ENCODE data around the gene TRIO.
"Not testable (repeated sequence)": the region's sequence is repeated elsewhere in the genome, so short reads cannot be mapped to it uniquely, and the experiment has no call there.

The TRIO gene

DNA sequence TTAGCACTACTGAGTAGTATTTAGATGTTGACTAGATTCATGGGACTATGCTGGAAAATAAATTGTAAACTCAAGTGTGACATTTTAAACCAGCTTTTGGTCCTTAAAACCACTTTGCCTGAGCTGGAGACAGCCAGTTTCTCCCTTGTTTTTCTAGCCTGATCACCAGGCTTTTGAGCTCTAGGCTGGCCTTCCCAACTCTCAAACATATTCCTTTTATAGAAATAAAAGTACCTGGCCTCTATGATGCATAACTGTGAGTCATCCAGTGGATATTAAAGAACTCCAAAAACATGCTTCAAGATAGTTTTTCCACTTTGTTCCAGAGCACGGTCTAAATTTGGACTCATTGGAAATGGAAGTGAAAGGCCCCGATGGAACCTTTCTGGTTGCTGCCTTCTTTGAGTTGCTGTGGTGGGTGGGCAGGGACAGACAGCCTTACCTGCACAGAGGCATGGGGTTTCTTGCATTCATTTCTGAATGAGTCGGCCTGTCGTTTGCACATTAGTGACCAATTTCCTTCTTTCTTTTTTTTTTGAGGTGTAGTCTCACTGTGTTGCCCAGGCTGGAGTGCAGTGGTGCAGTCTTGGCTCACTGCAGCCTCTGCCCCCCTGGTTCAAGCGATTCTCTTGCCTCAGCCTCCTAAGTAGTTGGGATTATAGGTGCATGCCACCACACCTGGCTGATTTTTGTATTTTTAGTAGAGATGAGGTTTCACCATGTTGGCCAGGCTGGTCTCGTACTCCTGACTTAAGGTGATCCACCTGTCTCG lies 43.1 kb downstream of the TRIO start:
- no peak for DNase-seq (ENCODE audit: low read depth)

DNA sequence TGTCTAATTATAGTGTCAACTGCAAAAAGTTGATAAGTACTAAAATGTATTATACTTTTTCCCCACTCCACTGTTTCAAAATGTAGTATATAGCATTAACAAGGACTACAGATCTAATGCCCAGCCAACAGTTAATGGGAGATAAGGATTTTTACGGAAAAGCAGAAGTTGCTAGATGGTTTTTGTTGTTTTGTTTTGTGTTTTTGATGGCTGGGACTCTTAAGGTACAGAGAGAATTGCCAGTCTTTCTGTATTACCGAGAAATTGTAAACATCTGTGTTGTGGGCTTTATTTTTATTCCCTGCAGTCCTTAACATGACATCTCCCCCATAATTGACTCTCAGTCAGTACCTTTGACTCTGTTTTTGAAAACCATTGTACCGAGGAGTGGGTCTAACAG lies 44.0 kb downstream of the TRIO start:
- no peak for DNase-seq (ENCODE audit: low read depth)

DNA sequence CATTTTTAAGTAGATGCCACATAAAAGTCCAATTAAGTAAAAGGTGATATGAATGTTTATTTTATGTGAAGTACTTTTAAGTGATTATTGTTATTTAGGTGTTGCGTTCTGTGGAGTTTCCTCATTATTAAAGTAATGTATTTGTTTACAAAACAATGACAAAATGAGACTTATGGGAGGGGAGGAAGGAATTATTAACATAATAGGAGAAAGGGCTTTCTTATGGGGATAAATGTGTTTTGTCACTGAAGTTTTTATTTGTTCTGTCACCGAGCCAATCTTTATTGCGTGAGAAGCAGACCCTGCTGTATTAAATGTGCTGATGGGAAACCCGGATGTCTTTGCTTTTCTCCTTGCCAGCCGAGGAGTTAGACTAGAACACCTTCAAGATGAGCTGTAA lies 44.5 kb downstream of the TRIO start:
- DNase-seq (ENCODE audit: low read depth), result no peak

DNA sequence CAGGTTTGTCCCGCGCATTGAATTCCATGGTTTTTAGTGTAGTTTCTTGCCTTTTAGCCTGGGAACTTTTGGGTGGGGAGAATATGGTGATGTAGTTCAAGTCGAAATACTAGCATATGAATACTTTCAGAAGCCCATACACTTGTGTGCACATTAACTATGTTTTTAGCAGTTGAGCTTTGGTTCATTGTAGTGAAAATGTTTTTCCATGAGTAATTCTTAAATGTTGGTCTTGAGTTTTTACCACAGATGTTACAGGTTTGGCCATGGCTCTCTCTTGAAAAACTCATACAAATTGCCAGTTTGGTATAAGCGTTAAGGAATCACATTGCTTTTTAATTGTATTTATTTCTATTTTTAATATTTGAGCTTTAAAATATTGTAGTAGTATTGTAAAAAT lies 45.6 kb downstream of the TRIO start:
- no peak for DNase-seq (ENCODE audit: low read depth)

DNA sequence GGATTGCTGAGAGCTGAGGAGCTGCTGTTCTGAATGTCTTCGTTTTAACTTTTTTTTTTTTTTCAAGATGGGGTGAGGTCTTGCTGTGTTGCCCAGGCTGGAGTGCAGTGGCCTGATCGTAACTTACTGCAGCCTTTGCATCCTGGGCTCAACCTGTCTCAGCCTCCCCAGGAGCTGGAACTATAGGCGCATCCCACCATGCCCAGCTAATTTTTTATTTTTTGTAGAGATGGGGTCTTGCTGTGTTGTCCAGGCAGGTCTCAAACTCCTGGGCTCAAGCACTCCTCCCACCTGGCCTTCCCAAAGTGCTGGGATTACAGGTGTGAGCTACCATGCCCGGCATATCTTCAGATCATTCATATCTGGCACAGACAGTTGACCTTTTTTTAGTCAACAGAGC lies 46.5 kb downstream of the TRIO start:
- no peak for DNase-seq (ENCODE audit: low read depth)

DNA sequence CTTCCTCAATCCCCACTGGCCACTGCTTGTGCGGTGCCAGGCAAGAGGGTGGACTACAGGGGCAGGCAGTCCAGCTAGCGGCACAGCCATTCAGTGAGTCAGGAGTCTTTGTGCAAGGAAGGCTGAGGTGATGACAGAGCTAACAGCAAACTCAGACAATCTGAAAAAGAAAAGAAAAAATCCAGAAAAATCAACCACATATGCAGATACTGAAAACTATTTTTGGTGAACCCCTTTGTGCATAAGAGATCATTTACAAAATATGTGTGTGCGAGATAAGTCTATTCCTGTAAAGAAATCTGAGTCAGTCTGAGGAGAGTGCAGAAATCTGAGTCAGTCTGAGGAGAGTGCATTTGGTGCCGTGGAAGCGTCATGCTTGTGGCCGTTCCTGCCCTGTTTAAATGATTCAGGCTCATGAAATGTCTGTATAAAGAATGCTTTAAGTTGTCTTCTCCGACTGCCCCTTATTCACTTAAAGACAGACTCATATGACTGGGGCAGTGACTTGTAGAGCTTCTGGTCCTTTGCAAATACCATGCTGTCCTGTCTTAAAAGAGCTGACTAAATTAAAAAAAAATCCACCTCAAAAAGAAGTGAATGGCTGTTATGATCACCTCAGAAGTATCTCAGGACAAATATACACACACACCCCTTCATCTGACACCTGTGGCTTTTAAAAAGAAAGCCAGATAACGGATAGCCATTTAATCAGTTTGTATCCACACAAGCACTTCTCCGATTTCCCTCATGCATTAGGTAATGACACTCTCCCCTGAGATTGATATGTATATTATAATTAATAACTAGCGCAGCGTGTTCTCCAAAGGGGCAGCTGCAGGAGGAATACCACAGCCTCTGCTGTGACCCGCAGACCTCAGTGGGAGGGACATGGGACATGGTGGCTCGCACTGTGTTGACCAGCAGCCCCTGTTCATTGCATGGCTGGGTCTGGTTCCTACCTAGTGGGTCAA lies 47.3 kb downstream of the TRIO start:
- no peak for DNase-seq (ENCODE audit: low read depth)

DNA sequence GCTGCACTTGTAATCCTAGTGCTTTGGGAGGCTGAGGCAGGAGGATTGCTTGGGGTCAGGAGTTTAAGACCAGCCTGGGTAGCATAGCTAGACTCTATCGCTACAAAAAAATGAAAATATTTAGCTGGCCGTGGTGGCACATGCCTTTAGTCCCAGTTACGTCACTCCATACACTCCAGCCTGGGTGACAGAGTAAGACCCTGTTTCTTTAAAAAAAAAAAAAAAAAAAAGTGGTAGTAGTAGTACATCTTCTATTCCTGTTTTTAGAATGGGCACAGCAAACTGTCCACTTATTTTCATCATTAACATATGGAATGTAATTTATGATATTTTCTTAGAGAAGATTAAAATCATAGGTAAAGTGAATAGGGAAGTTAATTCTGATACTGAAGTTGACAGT lies 48.2 kb downstream of the TRIO start:
- DNase-seq (ENCODE audit: low read depth), result no peak

DNA sequence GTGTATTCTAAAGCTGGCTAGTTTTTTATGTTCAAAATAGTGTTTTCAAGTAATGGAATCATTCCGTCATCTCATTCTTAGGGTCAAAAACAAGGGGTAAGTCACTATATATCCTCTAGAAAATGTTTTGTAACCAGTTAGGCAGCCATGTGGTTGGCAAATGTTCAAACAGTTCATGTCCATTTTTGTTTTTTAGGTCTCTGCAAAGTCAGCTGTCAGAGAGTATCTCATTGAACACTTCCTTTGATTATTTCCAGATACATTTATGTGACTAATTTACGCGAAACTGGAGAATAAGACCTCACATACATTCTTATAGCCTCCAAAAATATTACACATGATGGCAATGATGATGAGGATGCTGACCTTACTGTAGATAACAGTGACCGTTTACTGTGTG lies 50.4 kb downstream of the TRIO start:
- no peak for DNase-seq (ENCODE audit: low read depth)

DNA sequence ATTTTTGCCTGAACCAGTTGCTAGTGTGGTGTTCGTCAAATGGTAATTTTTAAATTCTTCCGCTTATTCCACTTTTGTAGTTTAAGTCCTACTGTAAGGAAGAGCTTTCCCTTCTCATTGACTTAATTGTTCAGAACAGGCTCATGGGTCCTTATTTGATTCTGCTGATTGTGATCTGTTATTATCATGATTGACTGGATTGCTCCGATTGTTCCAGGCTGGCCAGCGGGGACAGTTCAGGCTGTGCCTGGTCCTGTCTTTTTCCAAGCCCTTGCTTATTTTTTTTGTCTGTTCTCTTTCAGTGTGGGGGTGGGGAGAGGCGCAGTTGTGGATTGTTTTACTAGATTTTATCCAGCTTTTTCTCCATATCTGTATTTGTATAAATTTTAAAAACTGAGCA lies 52.4 kb downstream of the TRIO start:
- no peak for DNase-seq (ENCODE audit: low read depth)

DNA sequence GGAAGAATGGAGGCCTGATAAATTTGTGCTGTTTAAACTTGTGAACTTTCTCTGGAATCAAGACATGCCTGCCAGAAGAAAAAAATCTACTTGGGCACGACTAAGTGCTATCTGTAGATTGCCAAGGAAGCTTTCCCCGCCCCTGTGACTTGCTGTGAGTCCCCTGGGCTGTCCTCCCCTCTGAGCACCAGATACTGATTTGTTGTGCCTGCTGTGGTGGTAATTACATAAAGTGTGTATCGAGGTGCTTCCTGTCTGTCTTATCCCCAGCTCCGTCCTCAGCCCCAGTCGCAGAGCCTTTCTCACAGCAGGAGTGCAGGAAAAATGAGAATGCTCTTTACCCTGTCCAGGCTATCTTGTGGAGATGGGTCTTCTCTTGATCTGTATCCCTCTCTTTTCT lies 53.9 kb downstream of the TRIO start:
- no peak for DNase-seq (ENCODE audit: low read depth)

DNA sequence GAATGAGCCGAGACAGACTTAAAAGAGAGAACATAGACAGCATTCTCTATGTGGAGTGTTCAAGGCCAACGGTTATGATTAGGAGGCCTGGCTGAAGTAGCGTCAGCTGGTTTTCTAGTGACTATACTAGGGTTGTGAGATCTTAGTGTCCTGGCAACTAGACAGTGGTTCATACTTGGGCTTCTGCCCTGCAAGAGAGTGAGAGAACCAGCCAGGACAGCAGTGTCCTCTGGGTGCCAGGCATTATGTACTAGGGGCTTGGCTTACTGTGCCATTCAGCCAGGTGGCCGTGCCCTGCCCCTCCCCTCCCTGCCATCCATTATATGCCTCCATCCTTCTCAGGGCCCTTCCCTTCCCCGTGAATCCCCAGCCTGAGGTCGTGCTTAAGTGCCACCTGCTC lies 56.8 kb downstream of the TRIO start:
- no peak for DNase-seq (ENCODE audit: low read depth)

DNA sequence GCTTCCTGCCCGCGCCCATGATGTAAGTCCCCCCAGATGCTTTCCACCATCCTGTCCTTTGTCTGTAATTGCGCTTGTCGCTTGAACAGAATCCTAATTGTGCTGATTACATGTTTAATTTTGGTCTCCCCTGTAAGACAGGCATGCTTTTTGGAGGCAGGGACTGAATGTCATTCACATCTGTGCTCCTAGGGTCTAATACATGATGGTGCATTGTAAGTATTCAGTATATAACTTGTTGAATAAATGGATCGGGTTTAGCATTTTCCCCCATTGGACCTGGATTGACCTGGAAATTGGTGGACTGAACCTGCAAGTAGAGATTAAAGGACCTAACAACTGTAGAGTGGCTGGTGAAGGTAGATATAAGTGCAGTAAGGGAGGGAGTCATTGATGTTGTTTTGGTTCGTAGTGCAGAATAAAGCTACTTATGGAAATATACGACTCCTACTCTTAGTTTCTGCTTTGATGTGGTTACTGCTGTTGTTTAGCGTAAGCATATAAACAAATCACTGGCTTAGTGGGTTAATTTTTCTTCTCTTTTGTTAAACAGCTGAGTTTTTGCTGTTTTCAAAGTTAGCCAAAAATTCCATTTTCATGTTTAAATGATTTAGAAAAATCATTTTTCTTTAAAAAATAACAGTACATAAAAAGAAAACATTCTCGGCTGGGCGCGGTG lies 57.3 kb downstream of the TRIO start:
- no peak for DNase-seq (ENCODE audit: low read depth)

DNA sequence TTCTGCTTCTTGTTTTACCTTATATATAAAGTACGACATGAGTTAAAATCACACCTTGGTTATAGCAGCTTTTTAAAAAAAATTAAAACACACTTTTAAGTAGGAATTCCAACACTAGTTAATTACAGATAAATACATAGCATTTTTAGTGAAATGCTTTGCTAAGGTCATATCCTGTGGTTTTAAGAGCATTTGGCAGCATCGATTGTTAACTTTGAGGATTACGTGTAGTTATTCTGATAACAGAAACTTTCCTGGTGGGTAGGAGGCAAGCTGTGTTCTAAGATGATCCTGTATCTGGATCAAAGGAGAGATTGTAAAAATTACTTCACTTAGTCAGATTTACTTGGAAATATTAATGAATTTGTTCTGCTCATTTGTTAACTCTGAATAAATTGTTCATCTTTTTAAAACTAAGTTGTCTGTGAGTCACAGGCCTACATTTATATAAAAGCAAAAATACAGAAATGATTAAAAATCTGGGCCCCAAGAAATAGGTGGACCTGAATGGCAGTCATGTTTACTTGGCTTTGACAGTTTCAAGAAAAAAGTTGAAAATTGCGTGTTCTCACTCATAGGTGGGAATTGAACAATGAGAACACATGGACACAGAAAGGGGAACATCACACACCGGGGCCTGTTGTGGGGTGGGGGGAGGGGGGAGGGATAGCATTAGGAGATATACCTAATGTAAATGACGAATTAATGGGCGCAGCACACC lies 58.3 kb downstream of the TRIO start:
- DNase-seq (ENCODE audit: low read depth), result no peak

DNA sequence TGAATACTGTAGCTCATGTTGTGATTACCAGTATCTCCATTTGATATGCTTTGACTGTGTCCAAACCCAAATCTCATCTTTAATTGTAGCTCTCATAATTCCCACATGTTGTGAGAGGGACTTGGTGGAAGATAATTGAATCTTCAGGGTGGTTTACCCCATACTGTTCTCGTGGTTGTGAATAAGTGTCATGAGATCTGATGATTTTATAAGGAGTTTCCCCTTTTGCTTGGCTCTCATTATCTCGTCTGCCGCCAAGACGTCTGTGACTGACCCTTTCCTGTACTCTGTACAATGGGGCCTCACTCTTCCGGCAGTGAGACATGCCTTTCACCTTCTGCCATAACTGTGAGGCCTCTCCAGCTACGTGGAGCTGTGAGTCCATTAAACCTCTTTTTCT lies 59.3 kb downstream of the TRIO start:
- no peak for DNase-seq (ENCODE audit: low read depth)

DNA sequence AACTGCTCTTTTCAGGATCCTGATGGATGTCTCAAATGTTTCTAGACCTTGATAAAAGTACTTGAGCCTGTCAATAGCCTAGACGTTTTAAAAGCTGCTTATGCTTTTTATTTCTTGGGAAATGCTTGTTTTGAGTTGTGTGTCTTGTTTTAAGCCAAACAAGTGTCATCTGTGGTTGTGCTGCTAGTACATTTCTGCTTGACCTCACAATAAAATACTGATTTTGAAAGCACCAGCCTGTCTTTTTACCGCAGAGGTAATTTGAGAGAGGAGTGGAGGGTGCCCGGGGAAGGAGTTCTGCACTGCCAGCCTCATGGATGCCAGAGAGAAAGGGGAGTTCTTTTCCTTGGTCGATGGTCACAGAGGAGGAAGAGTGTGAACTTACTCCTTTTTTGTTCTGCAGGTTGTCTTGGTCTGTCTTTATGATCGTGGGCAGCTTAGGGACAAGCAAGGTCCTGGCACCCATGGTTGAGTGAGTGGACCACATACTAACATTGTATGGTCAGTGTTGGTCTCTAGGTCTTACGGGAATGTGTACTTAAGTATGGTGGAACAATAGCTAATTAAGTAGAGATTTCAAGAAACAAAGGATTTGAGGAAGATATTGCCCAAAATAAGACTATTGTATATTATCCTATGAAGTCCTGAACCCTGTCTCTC lies 61.0 kb downstream of the TRIO start:
- no peak for DNase-seq (ENCODE audit: low read depth)

DNA sequence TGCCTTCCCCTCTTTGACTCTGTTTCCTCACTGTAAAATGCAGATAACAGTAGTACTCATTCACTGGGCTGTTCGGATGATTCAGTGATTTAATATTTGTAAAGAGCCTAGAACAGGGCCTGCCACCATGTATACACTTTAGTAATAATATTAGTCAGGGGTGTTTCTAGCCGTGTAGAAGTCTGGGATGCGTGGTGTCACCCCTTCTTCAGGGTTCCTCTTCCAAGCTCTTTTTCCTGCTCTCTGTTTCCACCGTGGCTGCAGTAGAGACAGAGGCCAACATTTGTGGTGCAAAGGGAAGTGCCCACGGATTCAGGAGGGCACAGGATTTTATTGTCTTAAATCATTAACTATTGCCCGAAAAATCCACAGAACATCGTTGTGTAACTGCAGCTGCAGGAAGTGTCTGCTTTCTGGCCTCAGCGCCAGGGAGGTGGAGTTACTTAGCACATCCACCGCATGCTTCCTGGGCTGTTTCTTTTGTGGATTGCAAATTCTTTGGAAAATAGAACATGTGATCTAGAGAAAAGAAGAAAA lies 61.7 kb downstream of the TRIO start:
- DNase-seq (ENCODE audit: low read depth), result no peak

DNA sequence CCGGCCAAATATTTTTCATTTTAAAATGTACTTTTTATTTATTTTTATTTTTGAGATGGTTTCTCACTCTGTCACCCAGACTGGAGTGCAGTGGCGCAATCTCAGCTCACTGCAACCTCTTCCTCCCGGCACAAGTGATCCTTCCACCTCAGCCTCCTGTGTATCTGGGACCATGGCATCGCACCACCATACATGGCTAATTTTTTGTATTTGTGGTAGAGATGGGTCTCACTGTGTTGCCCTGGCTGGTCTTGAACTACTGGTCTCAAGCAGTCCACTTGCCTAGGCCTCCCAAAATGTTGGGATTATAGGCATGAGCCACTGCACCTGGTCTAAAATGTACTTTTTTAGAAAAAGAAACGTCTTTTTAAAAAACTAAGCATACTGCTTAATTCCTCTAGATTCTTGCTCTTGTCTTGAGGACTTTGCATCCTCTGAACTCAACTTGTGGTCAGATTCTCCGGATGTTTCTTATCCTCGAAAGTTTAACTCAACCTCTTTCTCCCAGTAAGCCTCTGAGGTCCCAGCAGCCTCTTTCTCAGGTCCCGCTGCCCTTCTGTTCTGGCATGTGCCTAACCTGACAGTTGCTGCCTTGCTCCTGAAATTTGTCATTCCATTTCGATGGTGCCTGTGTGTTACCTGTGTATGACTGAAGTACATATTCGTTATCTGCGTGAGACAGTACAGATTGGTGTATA lies 63.0 kb downstream of the TRIO start:
- no peak for DNase-seq (ENCODE audit: low read depth)

DNA sequence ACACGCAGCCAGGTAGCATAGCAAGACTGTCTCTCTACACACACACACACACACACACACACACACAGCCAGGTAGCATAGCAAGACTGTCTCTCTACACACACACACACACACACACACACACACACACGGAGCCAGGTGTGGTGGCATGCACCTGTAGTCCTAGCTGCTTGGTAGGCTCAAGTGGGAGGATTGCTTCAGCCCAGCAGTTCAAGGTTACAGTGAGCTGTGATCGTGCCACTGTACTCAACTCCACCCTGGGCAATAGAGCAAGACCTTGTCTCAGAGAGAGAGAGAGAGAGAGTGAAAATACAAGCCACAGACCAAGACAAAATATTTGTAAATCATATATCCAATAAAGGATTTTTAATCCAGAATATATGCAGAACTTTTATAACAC lies 64.3 kb downstream of the TRIO start:
- DNase-seq (ENCODE audit: low read depth), result not testable (repeated sequence)

DNA sequence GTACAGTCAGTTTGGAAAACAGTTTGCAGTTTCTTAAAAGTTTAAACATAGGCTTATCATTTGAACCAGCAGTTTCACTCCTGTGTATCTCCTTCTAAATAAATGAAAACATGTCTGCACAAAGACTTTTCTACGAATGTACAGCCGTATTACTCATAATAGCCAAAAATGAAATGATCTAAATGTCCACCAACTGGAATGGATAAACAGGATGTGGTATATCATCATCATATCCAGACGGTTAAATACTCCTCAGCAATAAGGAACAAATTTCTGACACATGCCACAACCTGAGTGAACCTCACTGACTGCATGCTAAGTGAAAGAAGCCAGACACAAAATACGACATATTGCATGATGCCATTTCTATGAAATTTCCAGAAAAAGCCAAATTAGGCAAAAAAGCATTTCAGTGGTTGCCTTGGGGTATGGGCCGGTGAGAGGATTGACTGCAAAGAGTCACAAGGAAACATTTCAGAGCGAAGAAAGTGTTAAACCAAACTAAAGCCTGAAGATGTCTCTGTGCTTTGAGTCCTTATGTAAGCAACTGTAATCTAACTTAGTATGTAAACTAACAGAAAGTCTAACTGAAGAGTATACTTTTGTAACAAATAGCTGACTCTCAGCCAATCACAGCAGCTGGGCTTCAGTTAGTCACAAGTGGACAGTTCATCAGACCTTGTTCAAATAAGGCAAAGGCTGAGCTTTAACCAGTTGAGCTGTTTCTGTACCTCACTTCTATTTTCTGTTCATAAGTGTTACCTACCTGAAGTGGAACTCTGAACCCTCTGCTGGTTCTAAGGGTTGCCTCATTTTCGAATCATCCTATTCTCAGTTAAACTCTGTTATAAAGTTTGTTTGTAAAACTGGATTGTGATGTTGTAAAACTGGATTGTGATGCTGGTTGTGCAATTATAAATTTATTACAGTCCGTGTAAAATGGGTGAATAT lies 65.2 kb downstream of the TRIO start:
- no peak for DNase-seq (ENCODE audit: low read depth)

Measured in stimulated activated CD8-positive, alpha-beta memory T cell treated with anti-CD3 and anti-CD28 coated beads, Interleukin-4, amount 100 ng/mL, for 24 hours (primary cell).